Astrocyte (in vitro differentiated cells and primary cell): ENCODE data around the gene USF3. TPM values are rescaled to one million over a fixed set of nuclear protein-coding genes. Genes with fewer than 3 reads are reported as not detected.

Experiments used
- DNase-seq: peaks from one replicate; pipeline ENCODE4 v3.0.0-alpha.2; 2010; ENCODE audit warnings: low read depth
- FAIRE-seq: peaks from 2 replicates; lab custom pipeline; 2011; peaks lifted over from hg19 to GRCh38; lab: Jason Lieb, UNC
- H2AFZ ChIP-seq: 2 replicates; pipeline ENCODE4 v1.6.0; 2012; ENCODE audit warnings: low read depth, low read length, inconsistent platforms
- H3K27ac ChIP-seq: 2 replicates; pipeline ENCODE4 v1.5.1; 2011; ENCODE audit warnings: low read depth, low read length, inconsistent platforms
- H3K27me3 ChIP-seq: 2 replicates; pipeline ENCODE4 v1.6.0; 2011; ENCODE audit warnings: low read length, inconsistent platforms; ENCODE audit not compliant: insufficient read depth
- H3K36me3 ChIP-seq: 2 replicates; pipeline ENCODE4 v1.5.1; 2011; ENCODE audit warnings: low read length, inconsistent platforms; ENCODE audit not compliant: insufficient read depth
- H3K4me1 ChIP-seq: 2 replicates; pipeline ENCODE4 v1.5.1; 2011; ENCODE audit warnings: low read length, inconsistent platforms; ENCODE audit not compliant: insufficient read depth
- H3K4me2 ChIP-seq: 2 replicates; pipeline ENCODE4 v1.6.0; 2012; ENCODE audit warnings: low read length, inconsistent platforms
- H3K4me3 ChIP-seq: 2 replicates; pipeline ENCODE4 v1.5.1; 2011; ENCODE audit warnings: low read depth, mild to moderate bottlenecking, low read length, inconsistent platforms; ENCODE audit not compliant: insufficient read depth
- H3K79me2 ChIP-seq: 2 replicates; pipeline ENCODE4 v1.6.0; 2012; ENCODE audit warnings: mild to moderate bottlenecking, low read length, inconsistent platforms; ENCODE audit not compliant: insufficient read depth
- H3K9ac ChIP-seq: 2 replicates; pipeline ENCODE4 v1.6.0; 2012; ENCODE audit warnings: mild to moderate bottlenecking, low read length, inconsistent platforms
- H3K9me3 ChIP-seq: 2 replicates; pipeline ENCODE4 v1.5.1; 2012; ENCODE audit warnings: low read depth, mild to moderate bottlenecking, low read length, inconsistent platforms; ENCODE audit not compliant: insufficient read depth
- H4K20me1 ChIP-seq: 2 replicates; pipeline ENCODE4 v1.6.0; 2012; ENCODE audit warnings: low read length, inconsistent platforms; ENCODE audit not compliant: insufficient read depth
- H3K27ac Mint-ChIP-seq: one replicate; pipeline ENCODE4 v1.8.0; 2021; ENCODE audit warnings: mild to moderate bottlenecking, mixed read lengths; ENCODE audit not compliant: unreplicated experiment
- H3K27me3 Mint-ChIP-seq: one replicate; pipeline ENCODE4 v1.8.0; 2021; ENCODE audit warnings: low read depth, mixed read lengths; ENCODE audit not compliant: unreplicated experiment
- H3K36me3 Mint-ChIP-seq: one replicate; pipeline ENCODE4 v1.8.0; 2021; ENCODE audit warnings: low read depth, mixed read lengths; ENCODE audit not compliant: unreplicated experiment
- H3K4me1 Mint-ChIP-seq: one replicate; pipeline ENCODE4 v1.8.0; 2021; ENCODE audit warnings: low read depth, mixed read lengths; ENCODE audit not compliant: unreplicated experiment
- H3K4me3 Mint-ChIP-seq: one replicate; pipeline ENCODE4 v1.8.0; 2021; ENCODE audit warnings: mild to moderate bottlenecking, moderate library complexity, mixed read lengths; ENCODE audit not compliant: unreplicated experiment
- H3K9me3 Mint-ChIP-seq: one replicate; pipeline ENCODE4 v1.8.0; 2021; ENCODE audit warnings: mild to moderate bottlenecking, mixed read lengths; ENCODE audit not compliant: unreplicated experiment
- EZH2 ChIP-seq: IDR thresholded peaks from 2 replicates; pipeline ENCODE4 v1.6.1; 2012; ENCODE audit warnings: mild to moderate bottlenecking, low read length, inconsistent platforms; ENCODE audit not compliant: insufficient read depth
- total RNA-seq: library from RNA; stranded (reverse); gene quantifications from 2 replicates; pipeline ENCODE4 v1.2.1, GENCODE V29; 2021
- TF ChIP-seq, protein P1 (sequence below): IDR thresholded peaks from 2 replicates; pipeline ENCODE4 v1.5.1; 2011; ENCODE audit warnings: low read depth, mild to moderate bottlenecking, inconsistent platforms, low read length, moderate library complexity; ENCODE audit not compliant: insufficient read depth

Gene USF3
- total RNA-seq, 1 donor from 2014 or later = 11.8 TPM

DNA sequence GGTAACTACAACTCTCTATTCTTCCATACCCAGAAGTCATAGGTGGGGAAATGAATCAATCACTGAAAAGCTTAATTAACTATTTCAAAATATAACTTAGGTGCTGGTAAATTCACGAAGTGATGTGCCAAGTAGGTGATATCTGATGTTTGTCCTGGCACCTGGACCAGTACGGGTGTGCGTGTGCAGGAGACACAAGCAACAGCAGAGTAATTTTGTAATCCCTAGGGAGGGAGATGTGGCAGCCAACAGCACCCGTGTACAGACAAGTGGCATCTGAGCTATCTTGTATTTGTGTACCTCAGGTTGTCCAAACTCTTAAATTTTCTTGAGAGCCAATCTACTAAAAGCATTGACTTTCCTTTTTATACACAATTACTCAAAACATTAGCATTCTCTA is 22.8 kb downstream of the USF3 start:
- TF ChIP-seq, protein P1, sequence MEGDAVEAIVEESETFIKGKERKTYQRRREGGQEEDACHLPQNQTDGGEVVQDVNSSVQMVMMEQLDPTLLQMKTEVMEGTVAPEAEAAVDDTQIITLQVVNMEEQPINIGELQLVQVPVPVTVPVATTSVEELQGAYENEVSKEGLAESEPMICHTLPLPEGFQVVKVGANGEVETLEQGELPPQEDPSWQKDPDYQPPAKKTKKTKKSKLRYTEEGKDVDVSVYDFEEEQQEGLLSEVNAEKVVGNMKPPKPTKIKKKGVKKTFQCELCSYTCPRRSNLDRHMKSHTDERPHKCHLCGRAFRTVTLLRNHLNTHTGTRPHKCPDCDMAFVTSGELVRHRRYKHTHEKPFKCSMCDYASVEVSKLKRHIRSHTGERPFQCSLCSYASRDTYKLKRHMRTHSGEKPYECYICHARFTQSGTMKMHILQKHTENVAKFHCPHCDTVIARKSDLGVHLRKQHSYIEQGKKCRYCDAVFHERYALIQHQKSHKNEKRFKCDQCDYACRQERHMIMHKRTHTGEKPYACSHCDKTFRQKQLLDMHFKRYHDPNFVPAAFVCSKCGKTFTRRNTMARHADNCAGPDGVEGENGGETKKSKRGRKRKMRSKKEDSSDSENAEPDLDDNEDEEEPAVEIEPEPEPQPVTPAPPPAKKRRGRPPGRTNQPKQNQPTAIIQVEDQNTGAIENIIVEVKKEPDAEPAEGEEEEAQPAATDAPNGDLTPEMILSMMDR = no peak
- TF ChIP-seq EZH2 = no peak
- no peak for DNase-seq
- H3K27me3 ChIP-seq = no peaks in the 10 kb centered on the region
- no peak overlapping the region for H3K4me3 Mint-ChIP-seq
- FAIRE-seq = no peak
- H3K4me3 ChIP-seq = no peak overlapping the region
- no peak overlapping the region for H3K27ac ChIP-seq
- no peak overlapping the region for H2AFZ ChIP-seq
- H3K36me3 Mint-ChIP-seq = peaks cover 18% of the 10 kb centered on the region
- H3K4me1 Mint-ChIP-seq = no peaks in the 10 kb centered on the region
- peaks cover 2% of the 10 kb centered on the region for H3K9me3 Mint-ChIP-seq
- no peaks in the 10 kb centered on the region for H3K79me2 ChIP-seq
- H3K9ac ChIP-seq = no peak overlapping the region
- H3K27me3 Mint-ChIP-seq = no peaks in the 10 kb centered on the region
- peaks cover 6% of the 10 kb centered on the region for H3K36me3 ChIP-seq
- H4K20me1 ChIP-seq = no peaks in the 10 kb centered on the region
- H3K4me2 ChIP-seq = no peak overlapping the region
- no peaks in the 10 kb centered on the region for H3K9me3 ChIP-seq
- H3K27ac Mint-ChIP-seq = no peak overlapping the region
- no peaks in the 10 kb centered on the region for H3K4me1 ChIP-seq

DNA sequence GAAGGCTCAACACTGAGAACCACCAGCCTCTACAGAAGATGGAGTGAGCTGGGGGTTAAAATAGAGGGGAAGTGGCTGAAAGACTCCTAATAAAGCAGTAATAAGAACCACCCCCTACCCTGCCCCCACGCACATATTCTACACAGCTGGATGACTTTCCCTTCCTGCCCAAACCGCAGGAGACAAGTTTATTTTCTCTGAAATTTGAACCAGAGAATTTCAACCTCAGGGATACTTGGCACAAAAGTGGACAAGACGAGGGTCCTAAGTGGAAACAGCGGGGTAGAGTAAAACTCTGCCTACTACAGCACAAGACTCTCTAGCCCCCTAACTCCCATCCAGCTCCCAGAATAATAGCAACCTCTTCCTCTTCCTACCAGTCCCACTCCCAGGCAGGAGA is 28.4 kb downstream of the USF3 start:
- no peak overlapping the region for H3K9ac ChIP-seq
- no peak overlapping the region for H3K27ac ChIP-seq
- Mint-ChIP-seq H3K36me3 (peaks cover 3% of the 10 kb centered on the region), H3K9me3 (no peaks in the 10 kb centered on the region), H3K27ac (no peak overlapping the region), H3K4me1 (peaks cover 5% of the 10 kb centered on the region), H3K27me3 (no peaks in the 10 kb centered on the region), H3K4me3 (peak overlapping the region; percentile 51)
- no peaks in the 10 kb centered on the region for H3K4me1 ChIP-seq
- H4K20me1 ChIP-seq = no peaks in the 10 kb centered on the region
- H3K9me3 ChIP-seq = no peaks in the 10 kb centered on the region
- no peak overlapping the region for H3K4me3 ChIP-seq
- no peak overlapping the region for H2AFZ ChIP-seq
- DNase-seq = peak; percentile 37
- no peaks in the 10 kb centered on the region for H3K79me2 ChIP-seq
- peak overlapping the region; percentile 73 for H3K4me2 ChIP-seq
- H3K36me3 ChIP-seq = peaks cover 3% of the 10 kb centered on the region
- TF ChIP-seq EZH2 = no peak
- TF ChIP-seq, protein P1 = no peak
- no peaks in the 10 kb centered on the region for H3K27me3 ChIP-seq
- FAIRE-seq = no peak

DNA sequence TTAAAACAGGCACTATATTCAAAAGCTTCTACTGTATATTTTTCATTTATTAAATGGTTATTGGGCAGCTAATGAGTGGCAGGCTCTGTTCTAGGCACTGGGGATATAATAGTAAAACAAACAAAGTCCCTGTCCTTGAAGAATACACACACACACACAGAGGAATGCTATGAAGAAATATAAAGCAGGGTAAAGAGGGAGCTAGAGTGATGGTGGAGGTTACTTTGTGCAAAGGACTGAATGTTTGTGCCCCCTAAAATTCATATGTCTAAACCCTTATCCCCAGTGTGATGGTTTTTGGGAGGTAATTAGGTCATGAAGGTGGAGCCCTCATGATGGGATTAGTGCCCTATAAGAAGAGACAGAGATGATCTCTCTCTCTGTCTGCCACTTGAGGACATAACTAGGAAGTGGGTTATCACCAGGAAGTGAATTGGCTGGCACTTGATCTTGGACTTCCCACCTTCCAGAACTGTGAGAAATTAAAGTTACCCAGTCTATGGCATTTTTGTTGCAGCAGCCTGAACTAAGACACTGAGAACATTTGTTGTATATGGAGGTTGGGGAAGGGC is 31.8 kb downstream of the USF3 start:
- H2AFZ ChIP-seq = no peak overlapping the region
- no peak overlapping the region for H3K4me3 ChIP-seq
- no peaks in the 10 kb centered on the region for H3K4me1 ChIP-seq
- H3K79me2 ChIP-seq = no peaks in the 10 kb centered on the region
- H3K9ac ChIP-seq = no peak overlapping the region
- Mint-ChIP-seq H3K27ac (no peak overlapping the region), H3K4me1 (peaks cover 5% of the 10 kb centered on the region), H3K27me3 (no peaks in the 10 kb centered on the region), H3K9me3 (no peaks in the 10 kb centered on the region), H3K36me3 (peaks cover 12% of the 10 kb centered on the region), H3K4me3 (no peak overlapping the region)
- DNase-seq = no peak
- FAIRE-seq = no peak
- no peak overlapping the region for H3K4me2 ChIP-seq
- H3K36me3 ChIP-seq = peaks cover 7% of the 10 kb centered on the region
- H4K20me1 ChIP-seq = no peaks in the 10 kb centered on the region
- TF ChIP-seq, protein P1 = no peak
- TF ChIP-seq EZH2 = no peak
- no peaks in the 10 kb centered on the region for H3K9me3 ChIP-seq
- H3K27ac ChIP-seq = no peak overlapping the region
- no peaks in the 10 kb centered on the region for H3K27me3 ChIP-seq
